ENCODE data around the gene OSBPL6. TPM values are rescaled to one million over a fixed set of nuclear protein-coding genes. Genes with fewer than 3 reads are reported as not detected.

The OSBPL6 gene
- total and polyA plus RNA-seq, 9 of the 15 experiments (the other 6 are each of a cell fraction or from before 2014, with no cell fraction given): 3.4 to 12.7 (median 9.3) TPM

DNA sequence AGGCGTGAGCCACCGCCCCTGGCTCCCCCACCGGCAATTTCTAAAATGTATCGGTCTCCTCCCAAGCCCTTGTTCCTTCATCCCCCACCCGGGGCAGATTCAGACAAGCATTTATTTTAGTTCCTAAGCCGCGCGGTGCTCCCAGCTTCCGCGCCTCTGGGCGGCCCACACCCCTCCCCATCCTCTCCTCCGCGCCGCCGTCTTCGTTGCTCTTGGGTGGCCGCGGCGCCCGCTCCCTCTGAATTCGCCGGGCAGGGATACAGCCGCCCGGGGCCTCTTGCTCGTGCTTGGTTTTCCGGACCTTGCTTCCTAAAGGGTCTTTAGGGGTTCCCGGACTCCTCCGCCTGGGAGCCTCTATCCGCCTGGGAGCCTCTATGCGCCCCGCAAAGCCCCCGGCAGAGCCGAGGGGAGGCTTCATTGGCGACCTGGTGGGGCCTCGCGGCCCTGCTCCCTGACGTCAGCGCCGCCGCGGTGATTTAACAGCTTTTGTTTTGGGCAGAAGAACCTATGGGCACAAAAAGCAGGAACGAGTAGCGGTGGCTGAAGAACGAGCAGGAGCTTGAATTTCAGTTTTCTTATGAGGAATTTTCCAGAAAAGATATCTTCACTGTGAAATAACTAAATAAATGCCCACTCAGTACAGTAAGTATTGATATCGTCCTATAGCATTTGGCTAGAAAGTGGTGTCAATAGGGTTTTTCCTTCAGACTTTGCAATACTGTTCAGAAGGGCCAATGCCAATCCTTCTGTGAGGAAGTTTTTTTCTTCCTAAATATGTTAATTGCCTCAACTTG is 219.4 kb downstream of the OSBPL6 start (continued):
- peak; percentile 76 for TF ChIP-seq PHF20 (IDR thresholded peaks at IDR 0.05; ENCODE audit: partially characterized antibody)
- TF ChIP-seq ZNF561 (CRISPR knock-in tag; conservative IDR thresholded peaks at IDR 0.05): no peak
- TF ChIP-seq NBN (IDR thresholded peaks at IDR 0.05; ENCODE audit: low read depth): peak; percentile 82; the same call in 1 of the 2 replicates
- TF ChIP-seq RBM25 (IDR thresholded peaks at IDR 0.05; ENCODE audit: low read depth, low read length, severe bottlenecking): no peak
- no peak for TF ChIP-seq MED1 (CRISPR knock-in tag; IDR thresholded peaks at IDR 0.05; ENCODE audit: borderline replicate concordance)
- no peak for TF ChIP-seq SMC3 (conservative IDR thresholded peaks at IDR 0.05; ENCODE audit: insufficient read depth, low read depth, low read length)
- no peak for TF ChIP-seq ZBTB1 (CRISPR knock-in tag; IDR thresholded peaks at IDR 0.05; ENCODE audit: borderline replicate concordance, low read depth)
- no peak for TF ChIP-seq HOXB6 (CRISPR knock-in tag; IDR thresholded peaks at IDR 0.05; ENCODE audit: borderline replicate concordance)
- TF ChIP-seq, protein P1, sequence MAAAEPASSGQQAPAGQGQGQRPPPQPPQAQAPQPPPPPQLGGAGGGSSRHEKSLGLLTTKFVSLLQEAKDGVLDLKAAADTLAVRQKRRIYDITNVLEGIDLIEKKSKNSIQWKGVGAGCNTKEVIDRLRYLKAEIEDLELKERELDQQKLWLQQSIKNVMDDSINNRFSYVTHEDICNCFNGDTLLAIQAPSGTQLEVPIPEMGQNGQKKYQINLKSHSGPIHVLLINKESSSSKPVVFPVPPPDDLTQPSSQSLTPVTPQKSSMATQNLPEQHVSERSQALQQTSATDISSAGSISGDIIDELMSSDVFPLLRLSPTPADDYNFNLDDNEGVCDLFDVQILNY (CRISPR knock-in tag; IDR thresholded peaks at IDR 0.05): peak; percentile 61; the same call in 1 of the 2 replicates
- TF ChIP-seq RUNX1 (IDR thresholded peaks at IDR 0.05; ENCODE audit: low read depth): no peak
- 0 out of 2 replicates have a peak, but pooled peaks have one; percentile 12 for TF ChIP-seq BACH1 (tag; IDR thresholded peaks at IDR 0.05)
- TF ChIP-seq RBM39 (optimal IDR thresholded peaks at IDR 0.05; ENCODE audit: low read depth, low read length): no peak
- TF ChIP-seq TRIM24 (IDR thresholded peaks at IDR 0.05): no peak
- TF ChIP-seq EZH2 (IDR thresholded peaks at IDR 0.05; ENCODE audit: borderline replicate concordance, low read depth, low read length): no peak
- TF ChIP-seq SRSF1 (IDR thresholded peaks at IDR 0.05; ENCODE audit: low read depth, low read length): no peak
- 0 out of 4 replicates have a peak, but pooled peaks of 1 of the 2 experiments have one; percentile 22 for TF ChIP-seq NRF1 (conservative IDR thresholded peaks at IDR 0.05 in 1 of 2, IDR thresholded peaks at IDR 0.05 in 1 of 2)
- TF ChIP-seq ZNF140 (CRISPR knock-in tag; IDR thresholded peaks at IDR 0.05): no peak
- 0 out of 2 replicates have a peak, but pooled peaks have one; percentile 30 for TF ChIP-seq TOE1 (IDR thresholded peaks at IDR 0.05; ENCODE audit: borderline replicate concordance)
- 0 out of 2 replicates have a peak, but pooled peaks have one; percentile 57 for TF ChIP-seq TOE1 (CRISPR knock-in tag; IDR thresholded peaks at IDR 0.05; ENCODE audit: borderline replicate concordance, low read depth)
- peak in 1 of 2 experiments; percentile 95 for TF ChIP-seq NCOA2 (IDR thresholded peaks at IDR 0.05; ENCODE audit: partially characterized antibody in 2 of 2)
- no peak for TF ChIP-seq STAT5B (CRISPR knock-in tag; IDR thresholded peaks at IDR 0.05)
- TF ChIP-seq ZNF282 (CRISPR knock-in tag; IDR thresholded peaks at IDR 0.05): no peak
- TF ChIP-seq MIER1 (IDR thresholded peaks at IDR 0.05; ENCODE audit: low read depth): no peak
- no peak for TF ChIP-seq EWSR1 (IDR thresholded peaks at IDR 0.05; ENCODE audit: borderline replicate concordance, low read depth, partially characterized antibody)
- TF ChIP-seq, protein P2, sequence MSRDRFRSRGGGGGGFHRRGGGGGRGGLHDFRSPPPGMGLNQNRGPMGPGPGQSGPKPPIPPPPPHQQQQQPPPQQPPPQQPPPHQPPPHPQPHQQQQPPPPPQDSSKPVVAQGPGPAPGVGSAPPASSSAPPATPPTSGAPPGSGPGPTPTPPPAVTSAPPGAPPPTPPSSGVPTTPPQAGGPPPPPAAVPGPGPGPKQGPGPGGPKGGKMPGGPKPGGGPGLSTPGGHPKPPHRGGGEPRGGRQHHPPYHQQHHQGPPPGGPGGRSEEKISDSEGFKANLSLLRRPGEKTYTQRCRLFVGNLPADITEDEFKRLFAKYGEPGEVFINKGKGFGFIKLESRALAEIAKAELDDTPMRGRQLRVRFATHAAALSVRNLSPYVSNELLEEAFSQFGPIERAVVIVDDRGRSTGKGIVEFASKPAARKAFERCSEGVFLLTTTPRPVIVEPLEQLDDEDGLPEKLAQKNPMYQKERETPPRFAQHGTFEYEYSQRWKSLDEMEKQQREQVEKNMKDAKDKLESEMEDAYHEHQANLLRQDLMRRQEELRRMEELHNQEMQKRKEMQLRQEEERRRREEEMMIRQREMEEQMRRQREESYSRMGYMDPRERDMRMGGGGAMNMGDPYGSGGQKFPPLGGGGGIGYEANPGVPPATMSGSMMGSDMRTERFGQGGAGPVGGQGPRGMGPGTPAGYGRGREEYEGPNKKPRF (IDR thresholded peaks at IDR 0.05; ENCODE audit: low read depth, low read length): no peak
- TF ChIP-seq ZNF146 (CRISPR knock-in tag; IDR thresholded peaks at IDR 0.05; ENCODE audit: unreplicated experiment): no peak
- TF ChIP-seq KHSRP (IDR thresholded peaks at IDR 0.05): no peak
